ENCODE data around the gene CALHM3.
"Not testable (repeated sequence)": the region's sequence is repeated elsewhere in the genome, so short reads cannot be mapped to it uniquely, and the experiment has no call there.

The CALHM3 gene

GRCh38 chr10:103495321-103495720 lies 16.3 kb upstream of the CALHM3 start:
- Mint-ChIP-seq H3K9me3 (no peaks in the 10 kb centered on the region), H3K4me3 (no peak overlapping the region), H3K27me3 (peaks cover 32% of the 10 kb centered on the region), H3K27ac (no peak overlapping the region), H3K36me3 (no peaks in the 10 kb centered on the region), H3K4me1 (peaks cover 23% of the 10 kb centered on the region)
- no peak for DNase-seq (ENCODE audit: low spot score in 2 of 2)
- no peak for ATAC-seq (ENCODE audit: low read depth)

DNA sequence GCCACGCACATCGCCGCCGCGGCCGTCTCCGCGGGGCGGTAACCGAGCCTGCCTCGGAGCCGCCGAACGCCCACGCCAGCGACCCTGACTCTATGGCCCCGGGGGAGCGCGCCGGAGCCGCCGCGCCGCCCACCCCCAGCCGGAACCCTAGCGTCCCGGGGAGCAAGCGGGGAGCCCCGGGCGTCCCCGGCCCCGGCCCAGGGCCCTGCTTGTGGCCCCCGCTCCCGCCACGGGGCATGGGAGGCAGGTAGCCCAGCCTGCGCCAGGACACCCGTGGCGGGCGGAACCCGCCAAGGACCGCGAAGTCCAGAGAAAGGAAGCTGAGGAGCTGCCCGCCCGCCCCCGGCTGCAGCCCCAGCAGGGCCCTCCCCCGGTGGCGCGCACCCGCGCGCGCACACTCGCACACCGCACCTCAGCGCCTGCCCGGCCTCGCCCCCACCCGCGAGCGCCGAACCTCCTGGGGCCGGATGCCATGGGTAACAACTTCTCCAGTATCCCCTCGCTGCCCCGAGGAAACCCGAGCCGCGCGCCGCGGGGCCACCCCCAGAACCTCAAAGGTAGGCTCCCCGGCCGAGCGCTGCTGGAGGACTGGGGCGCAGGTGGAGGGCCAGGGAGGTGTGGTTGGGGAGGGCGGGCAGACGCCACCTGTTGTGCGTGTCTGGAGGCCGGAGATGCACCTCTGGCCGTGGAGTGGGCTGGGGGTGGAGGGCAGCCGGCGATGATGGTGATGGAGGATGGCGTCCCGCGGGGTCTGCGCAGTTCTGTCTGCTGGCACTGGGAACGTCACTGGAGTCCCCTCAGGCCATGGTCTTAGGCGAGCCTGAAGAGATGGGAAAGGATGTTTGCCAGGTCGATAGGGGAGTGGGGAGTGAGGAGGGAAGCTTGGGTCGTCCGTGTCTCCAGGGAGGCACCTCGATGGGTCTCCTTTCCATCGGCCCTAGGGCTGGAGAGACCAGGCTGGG lies 15.2 kb upstream of the CALHM3 start:
- Mint-ChIP-seq H3K4me3 (peak overlapping the region; percentile 66), H3K27ac (no peak overlapping the region), H3K4me1 (peaks cover 29% of the 10 kb centered on the region), H3K27me3 (peaks cover 30% of the 10 kb centered on the region), H3K36me3 (no peaks in the 10 kb centered on the region), H3K9me3 (no peaks in the 10 kb centered on the region)
- DNase-seq (ENCODE audit: low spot score in 2 of 2) (peak in 1 of 2 donors; percentile 44), ATAC-seq (ENCODE audit: low read depth) (peak; percentile 19)

GRCh38 chr10:103493362-103493915 lies 14.4 kb upstream of the CALHM3 start, which contains the start of gene NEURL1:
TSS of gene NEURL1 (plus strand) at chr10:103493705. CDS start at chr10:103494388, 683 bp downstream.
- Mint-ChIP-seq H3K4me1 (peaks cover 29% of the 10 kb centered on the region), H3K27me3 (peaks cover 27% of the 10 kb centered on the region), H3K9me3 (no peaks in the 10 kb centered on the region), H3K4me3 (peak within 1 kb of the TSS; percentile 86), H3K27ac (no peak within 1 kb of the TSS), H3K36me3 (no peaks in the 10 kb centered on the region)
- DNase-seq (ENCODE audit: low spot score in 2 of 2) = no peak
- ATAC-seq (ENCODE audit: low read depth) = peak; percentile 23

DNA sequence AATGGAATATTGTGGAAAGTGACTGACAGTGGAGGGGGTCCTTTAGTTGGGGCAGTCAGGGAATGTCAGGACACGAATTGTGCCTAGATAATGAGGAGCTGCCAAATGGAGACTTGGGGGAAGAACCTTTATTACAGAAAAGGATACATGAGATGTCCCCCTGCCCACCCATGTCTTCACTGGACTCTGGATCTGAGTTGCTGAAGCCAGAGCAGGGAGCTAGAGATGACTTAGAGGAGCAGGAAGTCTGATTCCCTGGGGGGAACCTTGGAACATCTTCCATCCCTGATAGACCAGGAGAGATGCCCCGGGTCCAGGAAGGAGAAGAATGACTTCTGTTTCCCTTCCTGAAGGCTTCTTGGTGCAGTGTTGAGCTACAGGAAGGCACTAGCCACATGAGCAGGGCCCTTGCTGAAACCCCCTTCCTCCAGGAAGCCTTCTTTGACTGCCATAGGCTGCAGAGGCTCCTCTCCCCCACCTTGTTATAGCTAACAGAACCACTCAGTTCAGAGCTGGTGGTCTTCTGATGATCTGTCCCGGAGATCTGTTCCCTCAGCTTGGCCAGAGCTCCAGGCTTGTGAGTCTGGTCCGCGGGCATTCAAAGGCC lies 13.7 kb upstream of the CALHM3 start:
- peaks cover 29% of the 10 kb centered on the region for H3K4me1 Mint-ChIP-seq
- H3K9me3 Mint-ChIP-seq = no peaks in the 10 kb centered on the region
- peak overlapping the region; percentile 86 for H3K4me3 Mint-ChIP-seq
- no peak for DNase-seq (ENCODE audit: low spot score in 2 of 2)
- H3K27me3 Mint-ChIP-seq = peaks cover 26% of the 10 kb centered on the region
- H3K36me3 Mint-ChIP-seq = no peaks in the 10 kb centered on the region
- ATAC-seq (ENCODE audit: low read depth) = no peak
- no peak overlapping the region for H3K27ac Mint-ChIP-seq

DNA sequence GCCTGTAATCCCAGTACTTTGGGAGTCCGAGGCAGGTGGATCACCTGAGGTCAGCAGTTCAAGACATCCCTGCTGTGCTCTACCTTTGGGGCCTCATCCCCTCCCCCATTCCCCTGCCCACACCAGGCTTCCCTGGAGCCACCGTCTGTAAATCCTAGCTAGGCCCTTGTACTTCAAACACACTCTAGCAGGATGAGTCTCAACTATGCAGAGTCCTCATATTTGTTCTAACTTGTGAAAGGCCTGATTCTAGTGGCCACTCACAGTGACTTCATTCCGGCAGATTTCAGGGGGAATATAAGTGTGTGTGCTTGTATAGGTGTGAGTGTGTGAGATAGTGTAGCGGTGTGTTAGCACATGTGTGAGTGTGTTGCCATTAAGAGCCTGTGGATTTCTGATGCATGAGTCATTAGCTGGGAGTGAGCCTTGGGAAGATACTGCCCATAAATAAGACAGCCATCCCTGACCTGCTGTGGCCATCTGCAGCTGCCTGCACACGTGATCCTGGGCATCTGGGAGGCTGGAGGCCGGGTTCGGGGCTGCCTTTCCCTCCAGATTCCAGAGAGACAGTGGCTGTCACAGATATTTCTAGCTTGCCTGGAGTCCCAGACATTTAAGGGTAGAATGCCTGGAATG lies 12.8 kb upstream of the CALHM3 start:
- DNase-seq (ENCODE audit: low spot score in 2 of 2) = no peak
- H3K27me3 Mint-ChIP-seq = peaks cover 21% of the 10 kb centered on the region
- no peak for ATAC-seq (ENCODE audit: low read depth)
- H3K4me3 Mint-ChIP-seq = peak overlapping the region; percentile 11
- H3K27ac Mint-ChIP-seq = peak overlapping the region; percentile 86
- H3K4me1 Mint-ChIP-seq = peaks cover 29% of the 10 kb centered on the region
- H3K9me3 Mint-ChIP-seq = no peaks in the 10 kb centered on the region
- H3K36me3 Mint-ChIP-seq = no peaks in the 10 kb centered on the region

GRCh38 chr10:103490986-103491314 lies 11.9 kb upstream of the CALHM3 start:
- peak overlapping the region; percentile 86 for H3K27ac Mint-ChIP-seq
- ATAC-seq (ENCODE audit: low read depth) (peak; percentile 23), DNase-seq (ENCODE audit: low spot score in 2 of 2) (no peak)
- H3K4me1 Mint-ChIP-seq = peaks cover 29% of the 10 kb centered on the region
- H3K36me3 Mint-ChIP-seq = no peaks in the 10 kb centered on the region
- peaks cover 19% of the 10 kb centered on the region for H3K27me3 Mint-ChIP-seq
- no peak overlapping the region for H3K4me3 Mint-ChIP-seq
- H3K9me3 Mint-ChIP-seq = no peaks in the 10 kb centered on the region

- no peak for DNase-seq (ENCODE audit: low spot score in 2 of 2)
- H3K27ac Mint-ChIP-seq = no peak overlapping the region
- H3K27me3 Mint-ChIP-seq = peaks cover 8% of the 10 kb centered on the region
- no peak for ATAC-seq (ENCODE audit: low read depth)
- peaks cover 23% of the 10 kb centered on the region for H3K4me1 Mint-ChIP-seq
- no peak overlapping the region for H3K4me3 Mint-ChIP-seq
- H3K36me3 Mint-ChIP-seq = no peaks in the 10 kb centered on the region
- H3K9me3 Mint-ChIP-seq = no peaks in the 10 kb centered on the region
These were observed 8.3 kb upstream of the CALHM3 start for GRCh38 chr10:103487410-103487708.

- H3K9me3 Mint-ChIP-seq; H3K36me3 Mint-ChIP-seq; H3K4me3 Mint-ChIP-seq; H3K27ac Mint-ChIP-seq; H3K27me3 Mint-ChIP-seq; DNase-seq (ENCODE audit: low spot score in 2 of 2); ATAC-seq (ENCODE audit: low read depth): not testable (repeated sequence)
- H3K4me1 Mint-ChIP-seq = peaks cover 26% of the 10 kb centered on the region
These were observed 7.8 kb upstream of the CALHM3 start for GRCh38 chr10:103486635-103487409.

DNA sequence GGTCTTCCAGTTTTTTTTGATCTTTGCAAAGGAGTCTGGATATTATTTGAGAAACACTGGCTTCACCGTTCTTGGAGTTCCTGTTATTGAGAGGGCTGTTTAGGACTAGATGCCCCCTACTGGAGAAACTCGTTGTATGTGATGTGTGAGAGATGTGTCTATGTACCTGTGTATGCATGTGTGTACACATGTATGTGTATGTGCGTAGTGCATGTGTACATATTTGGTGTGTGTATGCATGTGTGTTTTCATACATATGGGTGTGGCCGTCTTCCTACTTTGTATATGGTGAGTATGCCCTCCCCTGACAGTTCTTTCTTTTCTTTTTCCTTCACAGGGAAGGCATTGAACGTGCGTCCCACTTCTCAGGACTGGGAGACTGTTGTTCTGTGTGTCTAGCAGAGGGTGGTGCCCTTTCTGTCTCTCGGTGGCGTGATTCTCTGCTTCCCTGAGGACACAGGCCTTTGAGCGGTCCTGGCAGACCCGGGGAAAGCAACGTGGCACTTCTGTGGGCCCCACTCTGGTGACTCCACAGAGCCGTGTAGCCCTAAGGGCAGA lies 3.0 kb upstream of the CALHM3 start:
- Mint-ChIP-seq H3K4me3 (no peak overlapping the region), H3K27me3 (no peaks in the 10 kb centered on the region), H3K27ac (no peak overlapping the region), H3K4me1 (peaks cover 9% of the 10 kb centered on the region), H3K9me3 (no peaks in the 10 kb centered on the region), H3K36me3 (no peaks in the 10 kb centered on the region)
- ATAC-seq (ENCODE audit: low read depth) (peak; percentile 85), DNase-seq (ENCODE audit: low spot score in 2 of 2) (peak in 1 of 2 donors; percentile 63)

- Mint-ChIP-seq H3K36me3 (no peaks in the 10 kb centered on the region), H3K4me1 (peaks cover 9% of the 10 kb centered on the region), H3K27me3 (no peaks in the 10 kb centered on the region), H3K27ac (no peak overlapping the region), H3K9me3 (no peaks in the 10 kb centered on the region), H3K4me3 (no peak overlapping the region)
- DNase-seq (ENCODE audit: low spot score in 2 of 2) (no peak), ATAC-seq (ENCODE audit: low read depth) (no peak)
These were observed 1.5 kb upstream of the CALHM3 start for GRCh38 chr10:103480521-103480920.

GRCh38 chr10:103478671-103479070 lies 369 bp downstream of the CALHM3 start:
- Mint-ChIP-seq H3K27ac (peak overlapping the region; percentile 36), H3K4me3 (no peak overlapping the region), H3K9me3 (peaks cover 2% of the 10 kb centered on the region), H3K36me3 (no peaks in the 10 kb centered on the region), H3K4me1 (peaks cover 12% of the 10 kb centered on the region), H3K27me3 (no peaks in the 10 kb centered on the region)
- ATAC-seq (ENCODE audit: low read depth) (no peak), DNase-seq (ENCODE audit: low spot score in 2 of 2) (no peak)

DNA sequence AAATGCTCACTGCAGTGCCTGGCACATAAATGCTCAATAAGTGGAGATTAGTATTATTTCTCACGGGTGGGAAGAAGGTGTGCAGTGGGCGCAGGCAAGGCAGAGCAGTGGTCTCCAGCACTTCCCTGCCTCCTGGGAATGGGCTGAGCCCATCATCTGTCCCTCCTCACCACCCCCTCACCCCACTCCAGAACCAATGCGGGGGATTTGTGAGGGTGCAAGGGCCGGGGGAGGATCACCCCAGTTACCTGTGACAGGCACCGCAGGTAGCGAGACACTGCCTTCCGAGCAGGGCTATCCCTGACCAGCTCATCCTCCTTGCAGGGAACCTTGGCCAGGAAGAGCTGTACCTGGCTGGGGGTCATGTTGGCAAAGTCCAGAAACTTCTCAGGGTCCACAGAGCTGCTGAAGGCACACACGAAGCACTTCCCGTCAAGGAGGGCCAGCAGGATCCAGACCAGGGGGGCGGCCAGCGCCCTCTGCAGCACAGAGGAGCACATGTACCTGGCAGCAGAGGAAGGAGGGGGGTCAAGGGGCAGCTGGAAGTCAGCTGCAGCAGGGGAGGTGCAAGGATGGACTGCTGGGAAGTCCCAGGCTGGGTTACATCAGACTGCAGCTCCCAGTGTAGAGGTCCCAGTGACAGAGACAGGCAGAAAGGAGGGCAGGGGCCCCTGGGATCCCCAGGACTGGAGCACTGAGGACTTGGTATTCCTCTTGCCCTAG lies 2.8 kb downstream of the CALHM3 start:
- DNase-seq (ENCODE audit: low spot score in 2 of 2) (no peak), ATAC-seq (ENCODE audit: low read depth) (peak; percentile 29)
- Mint-ChIP-seq H3K27ac (no peak overlapping the region), H3K36me3 (no peaks in the 10 kb centered on the region), H3K27me3 (no peaks in the 10 kb centered on the region), H3K9me3 (peaks cover 2% of the 10 kb centered on the region), H3K4me1 (peaks cover 13% of the 10 kb centered on the region), H3K4me3 (no peak overlapping the region)

DNA sequence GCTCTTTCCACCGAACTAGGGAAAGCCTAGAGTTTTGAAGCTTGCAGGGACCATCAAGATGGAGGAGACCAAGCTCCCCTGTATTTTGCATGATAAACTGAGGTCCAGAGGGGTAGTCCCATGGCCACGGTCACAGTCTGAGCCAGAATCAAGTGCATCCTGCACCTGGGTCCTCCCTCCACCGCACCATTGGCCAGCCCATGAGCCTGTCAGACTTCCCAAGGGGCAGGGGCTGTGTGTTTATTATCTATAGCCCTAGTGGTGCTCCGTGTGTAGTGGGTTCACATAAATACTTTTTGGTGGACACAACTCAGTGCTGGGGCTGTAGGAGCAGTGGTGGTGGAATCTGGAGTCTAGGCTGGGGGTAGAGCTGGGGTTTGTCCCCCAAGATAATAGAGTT lies 3.6 kb downstream of the CALHM3 start:
- DNase-seq (ENCODE audit: low spot score in 2 of 2) (no peak), ATAC-seq (ENCODE audit: low read depth) (no peak)
- Mint-ChIP-seq H3K36me3 (no peaks in the 10 kb centered on the region), H3K4me3 (no peak overlapping the region), H3K9me3 (peaks cover 2% of the 10 kb centered on the region), H3K27ac (peak overlapping the region; percentile 25), H3K27me3 (no peaks in the 10 kb centered on the region), H3K4me1 (peaks cover 20% of the 10 kb centered on the region)
